Right renal pelvis (tissue), 4 donors: ENCODE data around the gene PDE4B. TPM values are rescaled to one million over a fixed set of nuclear protein-coding genes. Genes with fewer than 3 reads are reported as not detected.

Experiments
- DNase-seq, 4 donors: peaks; one replicate each; pipeline ENCODE4 v3.0.0-alpha.2; 2013; ENCODE audit warnings: low read depth in 4 of 4, low spot score in 3 of 4, missing footprints in 1 of 4
- polyA plus RNA-seq, 4 donors: library from polyadenylated mRNA; unstranded; fragments of 120-200 nt; gene quantifications; one replicate each; pipeline ENCODE4 v1.2.1, GENCODE V29; 2013; ENCODE audit not compliant: insufficient read length in 4 of 4

The PDE4B gene
- polyA plus RNA-seq, 4 donors = 7.7 to 10.3 (median 9.0) TPM

DNA sequence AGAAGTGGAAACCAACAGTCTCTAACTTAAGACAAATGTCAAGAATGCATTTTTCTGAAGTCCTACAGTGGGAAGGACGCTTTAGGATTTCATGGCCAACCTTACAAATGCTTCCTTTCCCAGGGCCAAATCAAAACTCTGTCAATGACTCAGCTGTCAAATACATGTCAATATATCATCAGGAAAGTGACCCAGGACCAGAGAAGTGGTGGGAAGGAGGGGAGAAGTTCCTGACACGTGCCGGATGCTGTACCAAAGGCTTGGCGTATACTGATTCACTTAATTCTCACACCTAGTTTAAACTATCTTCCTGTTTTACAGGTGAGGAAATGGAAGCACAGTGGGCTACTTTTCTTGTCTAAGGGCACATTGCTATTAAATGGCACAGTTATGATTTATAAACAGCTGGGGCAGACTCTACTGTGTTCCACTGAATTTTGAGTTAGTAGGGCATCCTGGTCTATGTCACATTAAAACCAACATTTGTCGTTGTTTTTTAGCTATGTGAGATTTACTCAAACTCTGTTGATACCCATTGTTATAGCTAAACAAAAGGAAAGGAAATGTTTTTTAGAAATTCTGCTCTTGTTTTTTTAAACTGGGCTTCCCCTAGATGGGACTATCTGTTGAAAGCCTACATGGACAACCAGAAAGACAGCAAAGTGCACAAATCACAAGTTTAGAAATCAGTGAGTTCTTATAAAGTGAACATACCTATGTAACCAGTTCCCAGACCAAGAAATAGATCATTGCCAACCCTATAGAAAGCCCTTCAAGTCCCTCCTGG lies 533.1 kb downstream of the PDE4B start:
- no peak for DNase-seq

DNA sequence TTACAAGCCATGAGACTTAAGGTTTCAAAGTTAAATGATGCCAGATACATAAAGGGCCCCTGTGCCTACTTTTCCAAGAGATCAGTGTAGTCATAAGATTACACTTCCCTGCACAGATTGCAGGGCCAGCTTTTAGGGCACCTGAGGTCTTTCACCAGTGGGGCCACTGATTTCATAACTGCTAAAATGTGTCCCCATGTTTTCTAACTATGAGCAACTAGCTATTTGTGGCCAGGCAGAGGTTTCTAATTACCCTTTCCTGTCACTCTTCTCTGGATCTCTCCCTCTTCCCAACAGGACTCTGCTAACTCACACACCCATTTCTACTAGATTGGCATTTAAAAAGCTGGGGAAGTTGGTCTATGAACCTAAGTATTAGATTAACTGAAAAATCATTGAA lies 534.2 kb downstream of the PDE4B start:
- no peak for DNase-seq

DNA sequence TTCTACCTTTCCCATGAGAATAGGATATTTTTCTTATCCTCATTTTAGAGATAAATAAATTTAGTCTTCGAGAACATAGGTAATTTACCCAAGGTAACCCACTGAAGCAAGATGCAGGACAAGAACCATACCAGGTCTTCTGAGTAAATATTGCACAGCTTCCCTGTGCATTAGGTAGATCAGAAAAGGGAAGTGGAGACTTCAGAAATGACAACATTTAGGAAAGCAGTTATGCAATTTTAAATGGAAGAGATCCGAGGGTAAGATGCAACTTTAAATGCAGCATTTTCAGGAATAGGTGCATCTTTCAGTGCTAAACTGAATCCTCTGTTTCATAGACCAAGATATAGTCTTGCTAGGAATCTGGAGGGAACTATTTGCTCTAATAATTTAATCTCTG lies 534.9 kb downstream of the PDE4B start:
- DNase-seq = no peak

DNA sequence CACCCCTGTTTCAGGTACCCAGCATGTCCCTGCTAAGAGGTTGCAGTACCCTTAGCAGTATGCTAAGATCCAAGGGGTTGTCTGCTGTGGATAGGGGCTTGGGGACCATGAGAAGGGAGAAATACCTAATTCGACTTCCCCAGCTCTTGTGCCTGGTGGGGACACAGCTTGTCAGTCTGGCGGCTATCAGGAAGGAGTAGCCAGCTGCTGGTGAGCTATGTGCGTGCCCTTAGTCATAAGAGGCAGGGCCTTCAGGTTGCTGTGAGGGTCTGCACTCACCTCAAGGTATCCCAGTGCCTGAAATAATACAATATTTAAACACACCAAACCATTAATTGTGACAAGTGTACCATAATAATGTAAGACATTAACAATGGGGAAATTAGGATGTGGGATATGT lies 536.2 kb downstream of the PDE4B start:
- DNase-seq = no peak

DNA sequence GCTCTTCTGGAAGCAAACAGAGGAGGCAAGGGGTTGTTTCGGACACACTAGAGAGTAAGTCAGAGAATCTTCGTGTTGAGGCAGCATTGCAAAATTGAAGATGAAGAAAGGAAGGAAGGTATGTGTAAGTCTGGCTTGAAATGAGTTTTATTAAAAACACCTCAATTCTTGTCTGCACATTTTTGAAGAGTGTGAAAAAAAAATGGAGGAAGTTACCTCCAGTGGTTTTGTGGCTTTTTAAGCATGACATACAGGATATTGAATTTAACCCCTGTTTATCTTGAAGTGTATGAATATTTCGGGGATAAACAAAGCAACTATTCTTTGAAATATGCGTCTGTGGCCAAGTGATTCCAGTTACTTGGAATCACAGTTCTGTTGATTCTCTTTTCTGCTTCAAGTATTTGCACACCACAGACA lies 538.0 kb downstream of the PDE4B start:
- DNase-seq = no peak

DNA sequence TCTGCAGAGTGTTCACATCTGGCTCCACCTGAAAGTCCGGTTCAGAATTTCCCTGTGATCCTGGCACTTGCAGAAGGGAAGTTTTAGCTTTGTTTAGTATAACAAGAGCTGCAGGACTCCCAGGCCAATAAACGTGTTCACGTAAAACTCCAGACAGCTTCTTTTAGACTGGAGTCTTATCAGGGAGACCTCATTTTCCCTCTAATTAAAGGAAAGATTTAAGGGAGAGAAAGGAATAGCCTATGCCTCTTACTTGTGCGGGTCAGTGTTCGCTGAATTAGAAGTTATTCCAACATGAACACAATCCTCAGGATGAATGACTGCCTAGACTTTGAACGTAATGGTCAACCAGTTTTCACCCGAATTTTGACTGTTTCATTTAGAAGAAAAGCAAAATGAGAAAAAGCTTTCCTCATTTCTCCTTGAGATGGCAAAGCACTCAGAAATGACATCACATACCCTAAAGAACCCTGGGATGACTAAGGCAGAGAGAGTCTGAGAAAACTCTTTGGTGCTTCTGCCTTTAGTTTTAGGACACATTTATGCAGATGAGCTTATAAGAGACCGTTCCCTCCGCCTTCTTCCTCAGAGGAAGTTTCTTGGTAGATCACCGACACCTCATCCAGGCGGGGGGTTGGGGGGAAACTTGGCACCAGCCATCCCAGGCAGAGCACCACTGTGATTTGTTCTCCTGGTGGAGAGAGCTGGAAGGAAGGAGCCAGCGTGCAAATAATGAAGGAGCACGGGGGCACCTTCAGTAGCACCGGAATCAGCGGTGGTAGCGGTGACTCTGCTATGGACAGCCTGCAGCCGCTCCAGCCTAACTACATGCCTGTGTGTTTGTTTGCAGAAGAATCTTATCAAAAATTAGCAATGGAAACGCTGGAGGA lies 539.2 kb downstream of the PDE4B start:
- peak in 1 of 4 donors; percentile 27 for DNase-seq

DNA sequence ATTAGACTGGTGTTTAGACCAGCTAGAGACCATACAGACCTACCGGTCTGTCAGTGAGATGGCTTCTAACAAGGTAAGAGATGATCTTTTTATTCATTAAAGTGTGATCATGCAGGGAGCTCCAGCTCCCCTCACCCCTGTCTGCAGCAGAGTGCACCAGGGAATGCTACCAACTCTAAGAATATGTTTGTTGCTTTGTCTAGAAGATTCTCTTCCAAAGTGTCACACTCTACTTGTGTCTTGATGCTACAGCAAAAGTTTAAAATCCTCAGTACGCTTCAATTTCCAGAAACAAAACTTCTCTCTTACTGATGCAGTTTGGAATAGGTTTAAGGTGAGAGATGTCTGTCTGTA lies 539.8 kb downstream of the PDE4B start:
- DNase-seq = no peak

DNA sequence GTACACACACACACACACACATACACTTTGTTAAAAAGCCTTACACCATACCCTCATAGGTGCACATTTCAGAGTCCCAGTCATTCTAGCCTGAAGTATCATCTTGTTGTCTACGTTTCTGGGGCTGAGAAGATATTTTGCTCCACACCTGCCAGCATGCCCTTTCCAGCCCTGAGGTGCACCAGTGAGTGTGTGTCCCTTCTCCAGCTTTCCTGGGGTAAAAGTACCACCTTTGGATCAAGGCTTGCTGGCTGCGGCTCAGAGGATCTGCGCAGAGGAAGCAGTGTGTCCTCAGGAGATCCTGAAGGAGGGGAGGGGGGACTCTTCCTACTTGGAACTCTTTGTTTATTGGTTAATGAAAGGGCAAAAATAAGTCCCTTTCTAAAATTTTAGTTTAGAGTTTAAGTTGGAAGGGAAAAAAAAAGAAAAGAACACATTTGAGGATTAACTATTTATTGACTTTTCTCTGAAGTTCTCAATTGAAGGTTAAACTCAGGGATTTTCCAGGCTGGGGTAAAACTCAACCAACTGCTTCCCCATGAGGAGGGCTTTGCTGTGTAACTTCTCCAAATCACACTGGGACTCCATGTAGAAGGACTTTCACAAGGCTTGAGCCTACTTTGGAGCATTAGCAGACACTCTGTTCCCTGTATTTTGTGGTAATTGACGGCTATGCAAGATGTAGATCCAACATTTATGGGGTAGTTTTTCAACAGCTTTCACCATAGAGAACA lies 540.9 kb downstream of the PDE4B start:
- DNase-seq = no peak

DNA sequence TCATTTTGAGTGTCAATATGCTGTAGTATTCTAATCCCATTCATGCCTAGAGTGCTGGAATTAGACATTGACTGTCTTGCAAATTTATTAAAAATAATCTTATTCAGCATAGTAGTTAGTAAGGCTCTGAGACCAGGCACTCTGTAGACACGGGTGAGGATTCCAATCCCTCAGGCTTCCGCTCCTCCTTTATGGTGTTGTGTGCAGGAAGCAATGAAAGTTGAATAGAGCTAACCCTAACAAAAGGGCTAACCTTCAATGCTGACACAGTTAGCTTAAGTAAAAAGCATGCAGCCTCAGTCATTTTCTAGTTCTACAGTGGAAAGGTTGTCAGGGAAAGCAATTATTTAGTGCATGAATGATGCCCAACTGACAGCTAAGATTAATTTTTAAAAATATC lies 541.6 kb downstream of the PDE4B start:
- DNase-seq = no peak

DNA sequence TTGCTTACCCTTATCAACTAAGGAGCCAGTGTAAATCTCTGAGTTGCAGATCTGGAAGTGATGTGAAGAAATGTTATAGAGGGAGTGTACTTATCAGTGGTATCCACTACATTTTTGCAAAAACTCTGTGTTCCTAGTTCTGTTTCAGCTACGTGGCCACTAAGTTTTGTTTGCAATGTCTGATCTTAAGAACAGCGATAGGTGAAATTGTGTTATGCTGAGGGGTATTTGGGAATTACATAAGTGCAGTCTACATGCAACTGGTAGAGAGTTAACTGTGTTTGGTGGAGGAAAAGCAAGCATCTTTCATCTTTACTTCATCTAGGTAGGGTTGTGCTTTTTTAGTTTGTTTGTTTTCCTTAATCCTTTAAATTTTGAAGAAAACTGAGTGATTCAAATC lies 542.4 kb downstream of the PDE4B start:
- DNase-seq = no peak

DNA sequence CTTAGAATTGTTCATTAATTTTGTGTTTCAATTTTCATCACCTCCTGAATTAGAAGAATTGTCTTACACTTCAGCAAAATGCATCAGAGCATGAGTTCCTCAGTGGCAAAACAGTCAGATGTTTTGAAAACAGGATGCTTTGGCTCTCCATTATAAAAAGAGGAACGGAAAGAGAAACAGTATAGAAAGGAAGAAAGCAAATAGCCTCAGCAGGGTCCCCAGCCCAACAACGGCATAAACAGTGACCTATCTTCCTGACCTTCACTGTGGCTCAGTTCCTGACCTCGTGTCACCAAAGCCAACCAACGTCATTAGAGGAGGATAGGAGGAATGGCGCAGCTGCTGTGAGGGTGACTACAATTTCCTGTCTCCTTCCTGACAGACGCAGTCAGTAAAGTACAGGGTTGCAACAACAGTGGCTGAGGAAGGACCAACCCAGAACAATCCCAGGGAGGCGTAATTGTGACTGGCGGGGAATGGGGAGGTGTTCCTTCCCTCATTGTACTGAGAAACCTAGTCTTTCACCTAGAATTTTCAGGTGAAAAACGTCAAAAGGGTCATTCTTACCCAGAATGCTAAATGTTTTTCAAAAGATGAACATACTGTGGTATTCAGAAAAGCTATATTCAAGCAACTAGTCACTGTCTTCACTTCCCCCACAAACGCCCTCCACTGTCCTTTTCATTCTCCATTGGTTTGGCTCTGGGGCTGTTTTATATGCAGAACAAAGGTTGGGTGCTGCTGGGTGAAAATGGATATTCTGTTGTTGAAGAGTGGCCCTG lies 543.4 kb downstream of the PDE4B start:
- DNase-seq = no peak

DNA sequence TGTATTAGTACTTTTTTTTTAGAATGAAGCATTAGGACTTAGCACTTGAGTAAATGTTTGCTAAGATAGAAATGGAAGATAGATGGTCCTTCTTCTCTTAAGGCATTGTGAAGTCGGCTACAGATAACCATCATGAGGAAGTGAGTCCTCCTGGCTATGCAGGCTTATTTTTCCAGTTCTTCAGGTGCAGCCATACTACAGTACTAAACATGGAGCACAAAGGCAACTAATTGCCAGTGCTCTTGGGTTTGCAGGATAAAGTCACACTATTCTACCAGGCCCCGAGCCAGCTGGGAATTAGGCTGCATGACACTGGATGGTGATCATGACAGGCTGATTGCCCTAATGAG lies 543.9 kb downstream of the PDE4B start:
- no peak for DNase-seq

DNA sequence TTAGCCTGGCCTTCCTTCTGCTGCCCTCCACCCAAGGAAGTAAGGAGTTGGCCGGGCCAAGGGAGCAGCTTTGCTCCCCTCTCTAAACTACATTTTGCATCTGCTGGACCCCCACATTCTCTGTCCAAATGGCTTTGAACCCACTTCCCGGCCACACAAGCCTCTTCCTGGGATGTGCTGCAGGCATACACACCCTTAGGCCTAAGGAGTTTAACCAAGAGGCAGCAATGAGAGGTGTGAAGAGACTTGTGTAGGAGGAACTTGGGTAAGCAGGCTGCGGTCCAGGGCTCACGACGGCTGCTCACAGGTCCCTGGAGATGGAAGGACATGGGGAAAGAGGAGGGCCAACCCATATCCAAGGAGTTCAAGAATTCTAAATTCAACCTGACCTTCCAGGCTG lies 544.6 kb downstream of the PDE4B start:
- DNase-seq = no peak

DNA sequence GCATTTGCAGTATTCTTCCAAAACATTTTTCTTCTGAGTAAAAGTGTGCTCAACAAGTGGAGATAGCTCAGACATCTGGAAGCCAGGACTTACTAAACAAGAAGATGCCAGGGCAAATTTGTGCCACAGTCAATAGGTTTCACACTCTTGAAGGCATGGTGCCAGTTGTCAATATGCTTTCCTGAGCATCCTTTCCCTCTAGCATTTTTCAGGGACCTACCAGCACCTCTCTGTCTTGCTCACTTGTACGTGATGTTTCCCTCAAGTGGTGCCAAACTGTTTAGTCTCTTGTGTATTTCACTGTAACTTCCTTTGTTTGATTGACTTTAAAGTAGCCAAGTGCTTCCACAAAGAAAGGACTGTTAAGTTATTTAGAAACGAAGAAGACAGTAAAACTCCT lies 547.2 kb downstream of the PDE4B start:
- DNase-seq = no peak

DNA sequence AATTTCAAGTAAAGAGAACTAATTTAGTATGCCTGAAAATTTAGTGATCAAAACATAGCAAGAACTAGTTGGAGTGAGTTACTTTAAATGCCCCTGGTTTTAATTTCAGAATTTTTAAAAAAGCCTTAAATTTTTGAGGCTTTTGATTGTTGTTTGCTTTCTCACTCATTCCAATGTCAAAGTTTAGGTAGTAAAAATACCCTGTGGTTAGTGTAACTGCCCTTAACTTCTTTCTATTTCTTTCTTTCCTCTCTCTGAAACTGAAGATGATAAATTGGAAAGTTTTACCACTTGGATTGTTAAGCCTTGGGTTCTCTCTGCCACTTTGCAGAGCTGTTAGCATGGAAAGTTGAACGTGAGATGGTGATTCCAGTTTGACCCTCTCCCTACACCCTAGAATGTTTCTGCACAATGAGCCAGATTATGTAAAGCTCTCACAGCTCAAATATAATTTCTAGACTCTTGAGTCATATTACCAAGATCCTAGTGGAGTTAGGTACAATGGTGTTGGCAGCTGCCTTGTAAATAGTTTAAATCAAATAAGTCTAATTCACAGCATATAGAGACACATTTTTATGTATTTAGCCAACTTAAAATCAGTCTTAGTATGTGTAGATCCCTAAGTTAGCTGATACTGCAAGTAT lies 548.9 kb downstream of the PDE4B start:
- no peak for DNase-seq

DNA sequence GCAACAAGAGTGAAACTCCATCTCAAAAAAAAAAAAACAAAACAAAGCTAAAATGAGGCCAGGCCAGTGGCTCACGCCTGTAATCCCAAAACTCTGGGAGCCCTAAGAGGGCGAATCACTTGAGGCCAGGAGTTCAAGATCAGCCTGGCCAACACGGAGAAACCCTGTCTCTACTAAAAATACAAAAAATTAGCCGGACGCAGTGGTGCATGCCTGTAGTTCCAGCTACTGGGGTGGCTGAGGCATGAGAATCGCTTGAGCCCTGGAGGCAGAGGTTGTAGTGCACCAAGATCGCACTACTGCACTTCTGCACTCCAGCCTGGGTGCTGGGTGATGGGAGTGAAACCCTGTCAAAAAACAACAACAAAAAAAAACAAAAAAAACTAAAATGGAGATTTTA lies 550.0 kb downstream of the PDE4B start:
- DNase-seq = no peak

DNA sequence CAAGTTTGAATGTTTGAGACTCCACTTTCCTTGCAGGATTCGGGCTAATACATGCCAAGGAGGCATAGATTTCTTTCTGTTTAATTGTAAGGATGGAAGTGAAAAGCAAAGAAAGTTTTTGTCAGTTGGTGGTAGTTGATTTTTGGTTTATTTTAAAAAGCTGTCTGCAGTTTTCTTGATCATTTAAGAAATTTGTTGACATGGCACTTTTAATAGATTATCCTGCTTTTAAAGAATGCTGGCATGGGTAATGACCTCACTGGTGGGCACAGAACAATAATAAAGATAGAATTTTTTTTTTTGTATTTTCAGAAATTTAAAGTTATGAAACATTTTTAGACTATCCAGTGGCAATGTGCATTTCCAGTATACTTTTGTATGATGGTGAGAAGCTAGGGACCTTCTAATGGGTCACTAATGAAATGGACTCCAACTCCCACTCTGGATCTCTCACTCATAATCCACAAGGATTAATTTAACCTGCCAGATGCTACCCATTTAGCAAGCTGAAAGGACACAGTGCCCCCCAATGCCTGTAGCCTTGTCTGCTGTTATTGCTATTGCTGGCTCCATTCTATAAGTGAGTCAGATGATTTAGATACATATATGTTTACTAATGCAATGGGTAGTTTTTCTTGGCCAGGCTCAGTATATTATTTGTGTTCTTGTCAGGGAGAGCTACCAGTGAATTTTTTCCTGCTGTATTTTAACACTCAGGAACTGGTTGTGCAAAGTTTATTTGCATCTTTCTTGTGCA lies 551.1 kb downstream of the PDE4B start:
- DNase-seq = no peak

DNA sequence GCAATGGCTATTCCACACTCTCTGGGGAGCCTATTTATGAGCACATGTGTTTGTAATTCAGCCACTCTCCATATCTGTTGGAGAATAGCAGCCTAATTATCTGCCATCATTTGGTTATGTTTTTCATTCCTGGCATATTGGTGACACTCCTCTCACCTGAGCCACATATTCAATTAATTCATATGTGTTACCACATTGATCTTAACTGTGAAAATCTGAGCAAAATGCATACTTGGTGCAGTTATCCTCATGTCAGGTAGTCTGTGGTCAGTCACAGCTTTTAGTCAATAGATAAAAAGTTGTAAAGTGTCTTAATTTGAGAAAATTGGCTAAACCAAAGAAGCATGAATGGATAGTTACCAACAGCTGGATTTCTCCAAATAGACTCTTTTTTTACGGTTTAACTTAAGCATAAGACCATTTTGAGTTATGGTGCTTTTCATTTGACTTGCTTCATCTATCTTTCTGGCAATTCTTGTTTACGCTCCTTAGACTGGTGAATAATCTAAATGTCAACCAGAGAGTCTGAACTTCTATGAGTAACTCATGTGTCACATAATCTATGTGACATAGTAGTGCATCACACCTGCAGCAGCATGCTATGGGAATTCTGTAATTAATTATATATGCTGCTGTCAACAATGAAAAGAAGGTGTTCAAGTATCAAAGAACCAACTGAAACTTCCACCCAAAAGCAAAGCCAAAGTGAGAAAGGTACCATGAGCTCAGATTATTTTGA lies 553.5 kb downstream of the PDE4B start:
- DNase-seq = no peak

DNA sequence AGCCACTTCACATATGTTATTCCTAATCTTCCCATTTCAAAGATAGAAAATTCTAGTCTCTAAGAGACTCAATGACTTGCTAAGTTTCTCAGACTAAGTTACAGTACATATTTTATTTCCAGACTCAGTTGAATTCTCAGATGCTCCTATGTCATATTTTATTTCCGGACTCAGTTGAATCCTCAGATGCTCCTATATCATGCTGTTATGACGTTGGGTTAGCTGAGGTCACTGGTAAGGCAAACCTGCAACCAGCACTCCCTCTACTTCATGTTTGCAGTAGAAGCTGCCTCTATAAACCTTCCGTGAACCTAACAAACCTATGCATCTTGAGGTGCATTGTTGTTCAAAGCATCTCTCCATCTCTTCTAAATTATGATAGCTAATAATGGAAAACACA lies 554.2 kb downstream of the PDE4B start:
- DNase-seq = no peak
